ENCODE results near the gene ANKRD65.
"Not testable (repeated sequence)": the region's sequence is repeated elsewhere in the genome, so short reads cannot be mapped to it uniquely, and the experiment has no call there.

The ANKRD65 gene

DNA sequence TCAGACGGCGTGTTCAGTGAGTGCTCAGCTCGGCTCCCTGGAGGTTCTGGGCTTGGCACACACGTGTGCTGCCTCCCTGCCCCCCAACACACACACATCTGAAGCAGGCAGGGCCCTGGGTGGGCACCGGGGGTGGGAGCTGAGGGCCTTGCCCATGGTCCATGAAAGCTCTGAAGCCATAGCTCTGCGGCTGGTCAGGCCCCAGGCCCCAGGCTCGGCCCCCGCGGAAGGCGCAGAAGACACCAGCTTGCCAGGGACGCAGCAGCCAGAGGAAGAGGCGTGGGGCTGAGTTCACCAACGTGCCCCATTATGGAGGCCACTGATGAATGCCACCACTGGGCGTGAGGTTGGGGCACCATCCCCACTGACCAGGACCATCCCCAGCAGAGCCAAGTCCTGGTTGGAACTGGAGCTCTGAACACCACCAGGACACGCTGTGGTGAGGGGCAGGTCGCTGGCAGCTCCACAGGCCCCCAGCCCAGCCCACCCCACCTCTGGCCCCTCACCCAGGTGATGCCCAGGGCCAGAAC lies 50.2 kb downstream of the ANKRD65 start:
- Histone ChIP-seq H3K4me1 (peaks cover 3% of the 10 kb centered on the region; the same call in 1 of the 2 replicates), H3K27me3 (no peaks in the 10 kb centered on the region), H3K4me3 (ENCODE audit: low read depth, low read length) (no peak overlapping the region), H3K9me3 (no peaks in the 10 kb centered on the region), H3K36me3 (peaks cover 28% of the 10 kb centered on the region)
- no peak for DNase-seq
- TF ChIP-seq, protein P1, sequence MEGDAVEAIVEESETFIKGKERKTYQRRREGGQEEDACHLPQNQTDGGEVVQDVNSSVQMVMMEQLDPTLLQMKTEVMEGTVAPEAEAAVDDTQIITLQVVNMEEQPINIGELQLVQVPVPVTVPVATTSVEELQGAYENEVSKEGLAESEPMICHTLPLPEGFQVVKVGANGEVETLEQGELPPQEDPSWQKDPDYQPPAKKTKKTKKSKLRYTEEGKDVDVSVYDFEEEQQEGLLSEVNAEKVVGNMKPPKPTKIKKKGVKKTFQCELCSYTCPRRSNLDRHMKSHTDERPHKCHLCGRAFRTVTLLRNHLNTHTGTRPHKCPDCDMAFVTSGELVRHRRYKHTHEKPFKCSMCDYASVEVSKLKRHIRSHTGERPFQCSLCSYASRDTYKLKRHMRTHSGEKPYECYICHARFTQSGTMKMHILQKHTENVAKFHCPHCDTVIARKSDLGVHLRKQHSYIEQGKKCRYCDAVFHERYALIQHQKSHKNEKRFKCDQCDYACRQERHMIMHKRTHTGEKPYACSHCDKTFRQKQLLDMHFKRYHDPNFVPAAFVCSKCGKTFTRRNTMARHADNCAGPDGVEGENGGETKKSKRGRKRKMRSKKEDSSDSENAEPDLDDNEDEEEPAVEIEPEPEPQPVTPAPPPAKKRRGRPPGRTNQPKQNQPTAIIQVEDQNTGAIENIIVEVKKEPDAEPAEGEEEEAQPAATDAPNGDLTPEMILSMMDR (IDR thresholded peaks at IDR 0.05; ENCODE audit: low read depth, low read length) = no peak

DNA sequence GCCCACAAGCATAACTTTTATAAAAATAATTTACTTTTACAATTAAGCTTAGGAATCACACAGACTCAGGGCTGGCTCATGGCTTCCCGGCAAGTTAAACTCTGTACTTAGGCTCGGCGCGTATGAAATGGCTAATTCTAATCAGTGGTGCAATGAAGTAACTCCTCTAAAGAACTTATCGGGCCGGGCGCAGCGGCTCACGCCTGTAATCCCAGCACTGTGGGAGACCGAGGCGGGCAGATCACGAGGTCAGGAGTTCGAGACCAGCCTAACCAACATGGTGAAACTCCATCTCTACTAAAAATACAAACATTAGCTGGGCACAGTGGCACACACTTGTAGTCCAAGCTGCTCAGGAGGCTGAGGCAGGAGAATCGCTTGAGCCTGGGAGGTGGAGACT lies 51.0 kb downstream of the ANKRD65 start:
- H3K36me3 ChIP-seq = peaks cover 28% of the 10 kb centered on the region
- not testable (repeated sequence) for DNase-seq; H3K4me3 ChIP-seq (ENCODE audit: low read depth, low read length); H3K27me3 ChIP-seq; H3K4me1 ChIP-seq; H3K9me3 ChIP-seq
